GM21528 (cell line): Measurements from ENCODE around the gene CIAO2A.

Experiments
- ATAC-seq: cut with Tn5 transposase; IDR thresholded peaks from one replicate; pipeline ENCODE4 v1.9.1; 2021; ENCODE audit warnings: mild to moderate bottlenecking, moderate library complexity; ENCODE audit not compliant: unreplicated experiment, low FRiP score

Gene CIAO2A

GRCh38 chr15:64045101-64045435, 48.6 kb downstream of the CIAO2A start:
- ATAC-seq, result no peak

DNA sequence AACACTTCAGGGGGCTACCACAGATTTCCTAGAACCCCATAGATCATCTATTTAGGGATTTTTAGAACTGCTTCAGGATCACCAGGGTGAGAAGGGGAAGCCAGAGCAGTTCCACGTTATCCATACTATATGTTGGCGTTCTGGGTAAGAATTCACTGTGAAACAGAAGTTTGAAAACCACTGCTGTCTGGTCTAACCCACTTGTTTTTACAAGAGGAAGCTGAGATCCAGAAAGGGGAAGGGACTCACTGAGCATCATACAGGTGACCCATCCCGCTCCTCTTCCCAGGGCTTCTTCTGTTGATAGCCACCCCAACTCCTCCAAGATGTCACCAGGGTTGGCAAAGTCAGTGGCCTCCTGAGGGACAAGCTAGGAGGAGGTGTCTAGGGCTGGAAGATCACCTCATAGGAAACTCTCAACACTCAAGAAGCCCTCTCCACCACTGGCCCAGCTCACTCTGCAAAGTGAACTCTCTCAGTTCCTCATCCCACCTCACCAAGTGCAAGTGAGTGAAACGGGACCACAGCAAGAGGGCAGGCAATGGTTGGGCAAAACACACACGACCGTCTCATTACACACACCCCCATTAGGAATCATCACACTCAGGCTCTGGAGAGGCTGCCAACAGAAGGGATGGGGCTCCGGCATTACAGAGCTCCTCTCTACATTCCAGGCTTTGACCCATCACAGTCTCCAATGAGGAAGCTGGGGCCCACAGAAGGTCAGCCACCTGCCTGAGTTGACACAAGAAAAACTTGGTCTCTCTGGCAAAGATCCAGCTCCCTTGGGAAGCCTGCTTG, 49.1 kb downstream of the CIAO2A start:
- no peak for ATAC-seq

DNA sequence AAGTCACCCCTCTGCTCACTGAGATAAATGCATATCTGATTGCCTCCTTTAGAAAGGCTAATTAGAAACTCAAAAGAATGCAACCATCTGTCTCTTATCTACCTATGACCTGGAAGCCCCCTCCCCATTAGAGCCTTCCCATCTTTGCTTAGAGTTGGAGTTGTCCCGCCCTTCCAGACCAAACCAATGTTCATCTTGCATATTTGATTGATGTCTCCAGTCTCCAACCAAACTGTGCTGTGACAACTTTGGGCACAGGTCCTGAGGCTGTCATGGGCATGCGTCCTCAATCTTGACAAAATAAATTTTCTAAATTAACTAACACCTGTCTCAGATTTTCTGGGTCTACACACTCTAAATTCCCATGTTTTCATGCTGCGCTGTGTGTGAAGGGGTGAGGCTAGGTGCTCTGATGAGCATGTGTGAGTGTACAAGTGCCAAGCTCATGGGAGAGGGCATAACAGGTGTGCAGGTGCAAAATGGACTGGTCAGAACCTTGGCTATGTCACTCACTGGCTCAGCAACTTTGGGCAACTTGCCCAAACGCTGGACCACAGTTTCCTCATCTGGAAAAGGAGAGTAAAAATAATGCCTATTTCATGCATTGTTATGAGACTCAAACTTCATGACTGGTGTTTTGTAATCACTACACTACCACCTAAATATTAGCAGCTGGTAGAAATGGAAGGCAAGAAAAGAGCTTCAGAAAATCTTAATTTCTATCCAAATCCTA, 54.6 kb downstream of the CIAO2A start:
- no peak for ATAC-seq

GRCh38 chr15:64037966-64038365, 55.7 kb downstream of the CIAO2A start:
- ATAC-seq, result no peak

- no peak for ATAC-seq
Observed at GRCh38 chr15:64037116-64037515, 56.5 kb downstream of the CIAO2A start.

GRCh38 chr15:64035525-64035924, 58.1 kb downstream of the CIAO2A start:
- ATAC-seq, result no peak

DNA sequence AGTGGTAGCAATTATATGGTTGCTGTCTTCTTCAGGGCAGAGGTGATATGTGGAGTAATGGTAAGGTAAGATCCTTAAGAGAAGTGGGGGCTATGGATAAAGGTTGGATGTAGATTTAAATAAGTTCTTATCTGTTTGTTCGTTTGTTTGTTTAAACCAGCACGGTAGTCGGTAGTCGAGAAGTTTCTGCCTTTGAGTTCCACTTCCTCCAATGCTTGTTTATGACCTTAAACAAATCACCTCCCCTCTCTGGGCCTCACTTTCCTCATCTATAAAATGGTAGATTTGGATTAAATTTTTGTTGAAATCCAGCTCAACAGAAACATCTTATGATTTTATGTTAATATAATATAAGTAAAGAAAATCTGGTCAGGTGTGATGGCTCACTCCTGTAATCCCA, 59.1 kb downstream of the CIAO2A start:
- no peak for ATAC-seq

- no peak for ATAC-seq
Observed at GRCh38 chr15:64032329-64032728, 61.3 kb downstream of the CIAO2A start.

DNA sequence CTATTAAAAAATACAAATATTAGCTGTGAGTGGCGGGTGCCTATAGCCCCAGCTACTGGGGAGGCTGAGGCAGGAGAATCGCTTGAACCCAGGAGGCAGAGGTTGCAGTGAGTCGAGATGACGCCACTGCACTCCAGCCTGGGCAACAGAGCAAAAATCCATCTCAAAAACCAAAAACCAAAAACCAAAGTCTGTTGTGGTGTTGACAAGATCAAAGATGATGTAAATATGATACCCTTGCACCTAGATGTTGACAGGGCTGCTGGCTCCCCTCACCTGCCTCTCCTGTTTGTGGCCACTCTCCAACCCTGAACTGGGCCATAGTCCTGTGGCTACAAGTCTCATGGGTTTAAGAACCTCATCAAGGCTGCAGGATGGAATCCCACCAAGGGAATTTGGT, 63.5 kb downstream of the CIAO2A start:
- ATAC-seq, result no peak

- no peak for ATAC-seq
Observed at GRCh38 chr15:64029633-64030032, 64.0 kb downstream of the CIAO2A start.

GRCh38 chr15:64029110-64029509, 64.5 kb downstream of the CIAO2A start:
- ATAC-seq, result no peak

GRCh38 chr15:64026591-64026990, 67.0 kb downstream of the CIAO2A start:
- no peak for ATAC-seq

DNA sequence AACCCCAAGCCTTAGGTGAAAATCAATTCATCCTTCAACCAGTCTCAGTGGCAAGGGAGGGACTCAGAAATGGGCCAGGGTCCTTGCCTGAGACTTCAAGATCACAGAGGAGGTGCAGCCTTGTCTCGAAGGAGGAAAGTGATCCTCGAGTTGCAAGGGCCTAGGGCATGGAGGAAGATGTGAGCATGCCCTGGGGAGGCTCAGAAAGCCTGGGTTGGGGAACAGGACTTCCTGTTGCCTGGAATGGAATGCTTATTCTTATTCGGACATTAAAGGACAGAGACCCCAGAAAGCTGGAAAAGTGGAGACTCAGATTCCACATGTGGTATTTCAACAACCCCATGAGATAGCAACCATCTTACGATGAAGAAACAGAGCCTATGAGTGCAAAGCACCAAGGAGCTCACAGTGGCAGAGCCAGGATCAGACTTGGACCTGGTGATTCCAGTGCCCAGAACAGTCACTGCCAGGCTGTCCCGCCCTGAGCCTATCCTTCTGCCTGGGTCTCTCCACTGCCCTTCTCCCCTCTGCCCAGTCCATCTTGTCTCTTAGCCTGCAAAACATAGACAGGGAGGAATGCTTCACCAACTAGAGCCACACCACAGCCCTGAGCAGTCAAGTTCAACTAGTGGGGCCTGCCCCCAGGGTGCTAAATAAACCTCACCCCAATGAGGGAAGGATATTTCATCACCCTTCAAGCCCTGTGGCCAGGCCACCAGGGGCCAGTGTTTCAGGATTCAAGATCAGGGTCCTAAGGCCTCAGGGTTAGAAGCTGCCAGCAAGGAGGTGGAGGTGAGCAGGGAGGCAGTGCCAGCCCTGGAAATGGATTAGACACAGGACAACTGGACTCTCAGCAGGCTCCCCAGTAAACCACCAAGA, 69.2 kb downstream of the CIAO2A start:
- ATAC-seq, result no peak

- no peak for ATAC-seq
Observed at GRCh38 chr15:64023220-64023619, 70.4 kb downstream of the CIAO2A start.

DNA sequence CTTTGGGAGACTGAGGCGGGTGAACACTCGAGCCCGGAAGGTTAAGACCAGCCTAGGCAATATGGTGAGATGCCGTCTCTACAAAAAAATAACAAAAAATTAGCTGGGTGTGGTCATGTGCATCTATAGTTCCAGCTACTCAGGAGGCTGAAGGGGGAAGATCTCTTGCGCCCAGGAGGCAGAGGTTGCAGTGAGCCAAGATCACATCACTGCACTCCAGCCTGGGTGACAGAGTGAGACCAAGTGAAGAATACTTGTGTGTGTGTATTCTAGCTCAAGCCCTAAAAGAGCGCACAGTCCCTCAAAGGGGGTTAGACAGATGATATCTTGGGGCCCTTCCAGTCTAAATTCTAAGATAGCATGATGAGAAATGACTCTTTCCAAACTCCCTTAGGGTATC, 71.1 kb downstream of the CIAO2A start:
- no peak for ATAC-seq
